WTC11 (cell line): ENCODE results near the gene DEPDC4. TPM values are rescaled to one million over a fixed set of nuclear protein-coding genes. Genes with fewer than 3 reads are reported as not detected.

Source experiments
- ATAC-seq: fragments of 200-7000 bp; cut with Tn5 transposase; 2 replicates; pipeline ENCODE4 v1.10.0; 2021; ENCODE audit warnings: mild to moderate bottlenecking, moderate library complexity
- CTCF ChIA-PET: fragments of 300-600 bp; sonication (Branson Sonifier 250); formaldehyde crosslinking; loops from one replicate; lab custom pipeline; 2021; ENCODE audit warnings: antibody characterized with exemption; lab: Charles Lee
- POLR2A ChIA-PET: fragments of 350-600 bp; sonication (Branson Sonifier 250); formaldehyde crosslinking; loops from one replicate; lab custom pipeline; 2021; ENCODE audit warnings: antibody characterized with exemption; lab: Charles Lee
- DNase-seq: peaks from one replicate; pipeline ENCODE4 v3.0.0; 2021; ENCODE audit warnings: low spot score
- H3K27ac Mint-ChIP-seq: 2 replicates; pipeline ENCODE4 v1.8.0; 2021; ENCODE audit warnings: mixed read lengths
- H3K27me3 Mint-ChIP-seq: 2 replicates; pipeline ENCODE4 v1.8.0; 2021; ENCODE audit warnings: low read depth, mild to moderate bottlenecking, moderate library complexity, mixed read lengths
- H3K36me3 Mint-ChIP-seq: 2 replicates; pipeline ENCODE4 v1.8.0; 2021; ENCODE audit warnings: mixed read lengths
- H3K4me1 Mint-ChIP-seq: 2 replicates; pipeline ENCODE4 v1.8.0; 2022; ENCODE audit warnings: mixed read lengths
- H3K4me3 Mint-ChIP-seq: 2 replicates; pipeline ENCODE4 v1.8.0; 2021; ENCODE audit warnings: mild to moderate bottlenecking, moderate library complexity, mixed read lengths
- H3K9me3 Mint-ChIP-seq: 2 replicates; pipeline ENCODE4 v1.8.0; 2021; ENCODE audit warnings: mixed read lengths
- GABPB1 ChIP-seq: sonication (generic); formaldehyde crosslinking; IDR thresholded peaks from 2 replicates; pipeline ENCODE4 v1.8.1; 2023; ENCODE audit warnings: mild to moderate bottlenecking, missing genetic modification reagents
- IRF1 ChIP-seq: sonication (generic); formaldehyde crosslinking; IDR thresholded peaks from 2 replicates; pipeline ENCODE4 v1.8.0; 2023; ENCODE audit warnings: missing genetic modification reagents
- KAT7 ChIP-seq: sonication (generic); formaldehyde crosslinking; IDR thresholded peaks from 2 replicates; pipeline ENCODE4 v1.8.1; 2023; ENCODE audit warnings: missing genetic modification reagents, mild to moderate bottlenecking, borderline replicate concordance
- NFATC4 ChIP-seq: fragments of 250-450 bp; sonication (Bioruptor Pico); IDR thresholded peaks from 2 replicates; pipeline ENCODE4 v1.9.0; 2021; ENCODE audit warnings: mild to moderate bottlenecking
- NFE2L1 ChIP-seq: sonication (generic); formaldehyde crosslinking; IDR thresholded peaks from 2 replicates; pipeline ENCODE4 v1.8.1; 2023; ENCODE audit warnings: missing genetic modification reagents
- NR3C1 ChIP-seq: sonication (generic); formaldehyde crosslinking; conservative IDR thresholded peaks from 2 replicates; pipeline ENCODE4 v1.8.1; 2023; ENCODE audit warnings: low read depth, mild to moderate bottlenecking, missing genetic modification reagents
- PRDM15 ChIP-seq: sonication (generic); formaldehyde crosslinking; IDR thresholded peaks from 2 replicates; pipeline ENCODE4 v1.8.0; 2022; ENCODE audit warnings: missing genetic modification reagents
- SP1 ChIP-seq: sonication (generic); formaldehyde crosslinking; conservative IDR thresholded peaks from 2 replicates; pipeline ENCODE4 v1.8.1; 2022; ENCODE audit warnings: missing genetic modification reagents
- ZNF425 ChIP-seq: fragments of 250-450 bp; sonication (Bioruptor Pico); conservative IDR thresholded peaks from 2 replicates; pipeline ENCODE4 v1.9.0; 2021; ENCODE audit warnings: mild to moderate bottlenecking
- ZNF512 ChIP-seq: sonication (generic); formaldehyde crosslinking; IDR thresholded peaks from 2 replicates; pipeline ENCODE4 v1.8.1; 2022; ENCODE audit warnings: missing genetic modification reagents, borderline replicate concordance
- total RNA-seq: library from RNA; stranded (reverse); gene quantifications from 3 replicates; pipeline ENCODE4 v1.2.3, GENCODE V29; 2021
- TF ChIP-seq, protein P1 (sequence below): fragments of 250-450 bp; sonication (Bioruptor Pico); IDR thresholded peaks from 2 replicates; pipeline ENCODE4 v1.9.0; 2021; ENCODE audit warnings: mild to moderate bottlenecking
- TF ChIP-seq, protein P2 (sequence below): sonication (generic); formaldehyde crosslinking; IDR thresholded peaks from 2 replicates; pipeline ENCODE4 v1.8.0; 2022; ENCODE audit warnings: mild to moderate bottlenecking, missing genetic modification reagents

DEPDC4 gene
- total RNA-seq, 1 experiment from 2014 or later = 5.5 TPM

GRCh38 chr12:100279159-100279558, 12.3 kb upstream of the DEPDC4 start (continued):
- TF ChIP-seq IRF1 (CRISPR knock-in tag) = no peak
- no peak for TF ChIP-seq NFE2L1
- no peak for TF ChIP-seq KAT7 (CRISPR knock-in tag)

GRCh38 chr12:100274291-100274690, 7.4 kb upstream of the DEPDC4 start:
- ChIA-PET POLR2A (interaction anchor here (0.5 to 0.6 kb wide), 2 partner anchors 28 to 175 kb away, joined by 3 to 4 read pairs; no protein-coding TSS in a partner anchor), CTCF (no interaction called here)
- DNase-seq (no peak), ATAC-seq (no peak)
- H3K4me3 Mint-ChIP-seq = no peak overlapping the region
- no peaks in the 10 kb centered on the region for H3K27me3 Mint-ChIP-seq
- no peaks in the 10 kb centered on the region; the same call in 1 of the 2 replicates for H3K9me3 Mint-ChIP-seq
- peaks cover 3% of the 10 kb centered on the region for H3K36me3 Mint-ChIP-seq
- no peak for TF ChIP-seq ZNF425 (CRISPR knock-in tag)
- TF ChIP-seq, protein P1, sequence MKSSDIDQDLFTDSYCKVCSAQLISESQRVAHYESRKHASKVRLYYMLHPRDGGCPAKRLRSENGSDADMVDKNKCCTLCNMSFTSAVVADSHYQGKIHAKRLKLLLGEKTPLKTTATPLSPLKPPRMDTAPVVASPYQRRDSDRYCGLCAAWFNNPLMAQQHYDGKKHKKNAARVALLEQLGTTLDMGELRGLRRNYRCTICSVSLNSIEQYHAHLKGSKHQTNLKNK (CRISPR knock-in tag) = no peak
- TF ChIP-seq GABPB1 (CRISPR knock-in tag) = no peak
- TF ChIP-seq PRDM15 (CRISPR knock-in tag) = no peak
- TF ChIP-seq ZNF512 (CRISPR knock-in tag) = no peak
- peaks cover 11% of the 10 kb centered on the region for H3K4me1 Mint-ChIP-seq
- no peak overlapping the region for H3K27ac Mint-ChIP-seq

- ChIA-PET CTCF (no interaction called here), POLR2A (interaction anchor here (0.5 to 0.6 kb wide), 2 partner anchors 28 to 174 kb away, joined by 3 to 4 read pairs; no protein-coding TSS in a partner anchor)
- DNase-seq (no peak), ATAC-seq (no peak)
- no peak overlapping the region for H3K4me3 Mint-ChIP-seq
- H3K4me1 Mint-ChIP-seq = peaks cover 12% of the 10 kb centered on the region
- TF ChIP-seq, protein P2, sequence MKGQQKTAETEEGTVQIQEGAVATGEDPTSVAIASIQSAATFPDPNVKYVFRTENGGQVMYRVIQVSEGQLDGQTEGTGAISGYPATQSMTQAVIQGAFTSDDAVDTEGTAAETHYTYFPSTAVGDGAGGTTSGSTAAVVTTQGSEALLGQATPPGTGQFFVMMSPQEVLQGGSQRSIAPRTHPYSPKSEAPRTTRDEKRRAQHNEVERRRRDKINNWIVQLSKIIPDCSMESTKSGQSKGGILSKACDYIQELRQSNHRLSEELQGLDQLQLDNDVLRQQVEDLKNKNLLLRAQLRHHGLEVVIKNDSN (CRISPR knock-in tag) = no peak
- TF ChIP-seq NR3C1 (CRISPR knock-in tag) (no peak), SP1 (CRISPR knock-in tag) (no peak), NFATC4 (CRISPR knock-in tag) (no peak)
- peaks cover 3% of the 10 kb centered on the region for H3K36me3 Mint-ChIP-seq
- H3K27ac Mint-ChIP-seq = no peak overlapping the region
- no peaks in the 10 kb centered on the region; the same call in 1 of the 2 replicates for H3K9me3 Mint-ChIP-seq
- no peaks in the 10 kb centered on the region for H3K27me3 Mint-ChIP-seq
Observed at GRCh38 chr12:100273782-100274181, 6.9 kb upstream of the DEPDC4 start.
